ENCODE data around the gene ZSCAN25.
"Not testable (repeated sequence)": the region's sequence is repeated elsewhere in the genome, so short reads cannot be mapped to it uniquely, and the experiment has no call there.

The ZSCAN25 gene

GRCh38 chr7:99617192-99617781 lies 541 bp downstream of the ZSCAN25 start:
- DNase-seq (ENCODE audit: low read depth in 2 of 2), result no peak

- no peak for DNase-seq (ENCODE audit: low read depth in 2 of 2)
These were observed 2.0 kb downstream of the ZSCAN25 start for GRCh38 chr7:99618726-99619125.

GRCh38 chr7:99619571-99620130 lies 2.9 kb downstream of the ZSCAN25 start:
- no peak for DNase-seq (ENCODE audit: low read depth in 2 of 2)

DNA sequence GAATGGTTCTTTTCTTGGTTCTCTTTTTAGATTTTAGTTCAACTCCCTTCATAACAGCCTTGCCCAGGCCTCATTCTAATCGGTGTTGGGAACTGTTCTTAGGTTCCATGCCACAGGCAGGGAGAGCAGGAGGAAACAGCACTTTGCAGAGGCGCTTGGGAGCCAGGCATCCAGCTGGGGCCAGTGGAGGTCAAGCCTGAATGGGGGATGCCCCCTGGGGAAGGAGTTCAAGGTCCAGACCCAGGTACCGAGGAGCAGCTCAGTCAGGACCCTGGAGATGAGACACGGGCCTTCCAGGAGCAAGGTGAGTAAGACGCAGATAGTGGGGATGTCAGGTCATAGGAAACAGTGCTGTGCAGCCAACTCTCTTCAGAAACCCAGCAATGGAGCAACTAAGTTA lies 4.5 kb downstream of the ZSCAN25 start:
- no peak for DNase-seq (ENCODE audit: low read depth in 2 of 2)

- no peak for DNase-seq (ENCODE audit: low read depth in 2 of 2)
These were observed 5.8 kb downstream of the ZSCAN25 start for GRCh38 chr7:99622596-99622995.

DNA sequence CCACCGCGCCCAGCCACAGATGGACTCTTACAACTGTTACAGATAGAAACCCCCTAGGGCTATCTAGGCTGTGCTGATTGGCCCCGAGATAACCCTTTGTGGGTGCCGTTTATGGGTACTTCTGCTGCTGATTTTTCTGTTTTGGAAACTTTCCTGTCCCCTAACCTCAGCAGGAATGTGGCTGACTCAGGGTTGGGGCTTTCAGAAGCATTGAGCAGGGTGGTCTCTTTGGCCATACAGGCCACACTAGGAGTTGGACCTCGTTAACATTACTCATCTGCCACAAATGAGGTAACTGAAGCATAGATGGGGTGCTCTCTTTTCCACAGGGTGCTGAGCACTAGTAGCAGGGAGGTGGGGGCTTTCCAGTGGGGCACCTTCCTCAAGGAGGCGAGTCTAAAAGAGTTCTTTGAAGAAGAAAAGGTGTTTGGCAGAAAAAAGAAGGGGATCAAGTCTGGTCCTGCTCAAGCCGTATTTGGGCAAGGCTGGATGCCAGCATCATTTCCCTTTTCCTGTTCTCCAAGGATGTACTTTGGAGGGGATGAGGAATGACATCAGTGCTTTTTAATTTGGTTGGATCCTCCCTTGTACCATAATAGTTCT lies 6.4 kb downstream of the ZSCAN25 start:
- DNase-seq (ENCODE audit: low read depth in 2 of 2), result no peak

GRCh38 chr7:99623702-99624447 lies 7.1 kb downstream of the ZSCAN25 start:
- no peak for DNase-seq (ENCODE audit: low read depth in 2 of 2)

GRCh38 chr7:99624484-99624883 lies 7.7 kb downstream of the ZSCAN25 start:
- DNase-seq (ENCODE audit: low read depth in 2 of 2), result peak; percentile 38 to 41

DNA sequence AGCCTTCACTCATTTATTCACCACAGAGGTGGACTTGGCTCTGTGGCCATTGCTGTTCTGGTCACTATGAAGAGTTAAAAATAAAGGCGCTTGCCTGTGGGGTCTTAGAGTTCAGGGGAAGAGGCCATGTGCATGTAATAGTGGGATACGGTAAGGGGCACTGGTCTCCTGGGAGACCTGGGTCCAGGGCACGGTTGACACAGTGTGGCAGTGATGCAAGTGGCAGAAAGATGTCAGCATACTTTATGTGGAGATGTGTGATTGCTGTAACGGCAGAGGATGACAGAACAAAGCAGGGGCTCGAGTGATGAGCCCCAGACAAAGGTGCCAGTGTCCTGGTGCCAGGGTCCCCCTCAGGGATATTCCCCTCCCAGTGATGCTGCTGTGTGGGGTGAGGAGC lies 8.6 kb downstream of the ZSCAN25 start:
- no peak for DNase-seq (ENCODE audit: low read depth in 2 of 2)

DNA sequence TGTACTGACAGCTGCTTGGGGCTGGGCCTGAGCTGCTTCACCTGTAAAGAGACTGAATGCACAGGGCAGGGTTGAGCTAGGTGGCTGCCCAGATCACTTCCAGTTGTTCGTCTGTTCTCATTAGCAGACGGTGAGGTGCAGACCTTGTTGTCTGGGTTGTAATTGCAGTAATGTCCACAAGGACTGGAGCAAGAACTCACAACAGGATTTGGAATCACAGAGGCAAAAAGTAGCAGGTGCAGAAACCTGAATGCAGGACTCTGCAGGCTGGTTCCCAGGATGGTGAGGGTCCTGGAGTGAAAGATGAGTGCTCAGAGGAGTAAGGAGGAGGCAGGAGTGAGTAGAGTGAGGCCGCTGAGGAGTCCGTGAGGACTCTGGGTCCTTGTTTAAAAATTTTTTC lies 9.2 kb downstream of the ZSCAN25 start:
- no peak for DNase-seq (ENCODE audit: low read depth in 2 of 2)

DNA sequence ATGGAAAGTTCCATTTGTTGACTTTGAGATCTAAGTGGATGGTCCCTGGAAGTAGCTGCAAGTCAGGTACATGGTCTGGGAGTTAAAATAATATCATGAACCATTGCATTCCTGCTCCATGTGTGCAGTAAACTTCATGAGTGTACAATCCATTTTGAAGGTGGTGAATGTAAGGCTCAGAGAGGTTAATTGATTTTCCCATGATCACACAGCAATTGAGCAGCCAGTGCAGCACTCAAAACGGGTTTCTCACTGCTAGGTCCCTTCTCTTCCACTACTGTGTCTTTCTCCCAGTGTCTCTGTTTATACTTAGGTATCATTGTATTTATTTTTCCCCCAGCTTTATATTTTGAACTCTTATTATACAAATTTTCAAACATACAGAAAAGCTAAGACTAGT lies 9.9 kb downstream of the ZSCAN25 start:
- DNase-seq (ENCODE audit: low read depth in 2 of 2), result no peak

DNA sequence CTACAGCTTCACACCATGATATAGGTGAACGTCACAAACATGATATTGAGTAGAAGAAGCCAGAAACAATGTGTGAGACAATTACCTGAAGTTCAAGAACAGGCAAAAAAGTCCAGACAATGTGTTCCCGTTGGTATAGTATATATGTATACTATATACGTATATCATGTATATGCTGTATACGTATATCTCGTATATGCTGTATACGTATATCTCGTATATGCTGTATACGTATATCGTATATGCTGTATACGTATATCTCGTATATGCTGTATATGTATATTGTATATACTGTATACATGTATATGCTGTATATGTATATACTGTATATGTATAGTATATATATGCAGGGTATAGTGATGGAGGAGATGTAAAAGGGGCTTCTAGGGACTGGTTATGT lies 10.8 kb downstream of the ZSCAN25 start:
- no peak for DNase-seq (ENCODE audit: low read depth in 2 of 2)

DNA sequence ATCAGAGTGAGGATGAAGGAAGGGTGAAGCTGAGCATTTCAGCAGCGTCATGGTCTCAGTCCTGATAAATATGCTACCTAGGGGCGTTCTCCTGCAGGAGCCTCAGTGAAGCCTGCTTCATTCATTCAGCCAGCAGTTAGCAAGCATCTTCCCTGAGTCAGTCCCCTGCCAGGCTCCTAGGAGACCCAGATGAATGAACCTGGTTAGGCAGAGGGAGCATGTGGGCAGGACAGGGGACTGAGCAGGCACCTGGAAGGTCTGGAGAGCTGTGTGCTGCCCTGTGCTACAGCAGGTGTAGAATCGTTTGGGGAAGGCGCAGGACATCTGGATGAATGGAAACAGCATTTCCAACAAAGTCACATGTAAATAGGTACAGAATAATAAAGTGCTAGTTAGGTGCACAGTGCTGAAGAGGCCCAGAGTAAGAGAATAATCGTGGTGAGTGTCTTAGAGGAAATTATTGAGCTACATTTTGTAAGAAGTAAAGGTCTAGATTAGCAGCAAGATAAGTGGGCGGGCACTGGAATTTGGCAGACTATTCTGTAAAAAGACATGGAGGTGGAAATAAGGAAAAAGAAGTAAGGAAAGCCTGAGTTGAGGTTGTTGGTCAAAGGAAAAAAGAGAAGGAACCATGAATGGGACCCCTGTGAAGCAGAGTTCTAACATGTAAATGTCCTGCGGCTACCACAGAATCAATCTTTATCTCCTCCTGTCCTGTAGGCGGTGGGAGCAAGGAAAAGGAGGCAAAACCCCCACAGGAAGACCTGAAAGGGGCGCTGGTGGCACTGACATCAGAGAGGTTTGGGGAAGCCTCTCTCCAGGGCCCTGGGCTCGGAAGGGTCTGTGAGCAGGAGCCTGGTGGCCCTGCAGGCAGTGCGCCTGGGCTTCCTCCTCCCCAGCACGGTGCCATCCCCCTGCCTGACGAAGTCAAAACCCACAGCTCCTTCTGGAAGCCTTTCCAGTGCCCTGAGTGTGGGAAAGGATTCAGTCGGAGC lies 12.0 kb downstream of the ZSCAN25 start:
- DNase-seq (ENCODE audit: low read depth in 2 of 2), result no peak

- DNase-seq (ENCODE audit: low read depth in 2 of 2), result no peak
These were observed 12.9 kb downstream of the ZSCAN25 start for GRCh38 chr7:99629643-99630042.

- DNase-seq (ENCODE audit: low read depth in 2 of 2), result no peak
These were observed 14.8 kb downstream of the ZSCAN25 start for GRCh38 chr7:99631295-99632109.

GRCh38 chr7:99637414-99637813 lies 20.7 kb downstream of the ZSCAN25 start:
- DNase-seq (ENCODE audit: low read depth in 2 of 2), result not testable (repeated sequence)

GRCh38 chr7:99638731-99639130 lies 22.0 kb downstream of the ZSCAN25 start:
- DNase-seq (ENCODE audit: low read depth in 2 of 2), result no peak

DNA sequence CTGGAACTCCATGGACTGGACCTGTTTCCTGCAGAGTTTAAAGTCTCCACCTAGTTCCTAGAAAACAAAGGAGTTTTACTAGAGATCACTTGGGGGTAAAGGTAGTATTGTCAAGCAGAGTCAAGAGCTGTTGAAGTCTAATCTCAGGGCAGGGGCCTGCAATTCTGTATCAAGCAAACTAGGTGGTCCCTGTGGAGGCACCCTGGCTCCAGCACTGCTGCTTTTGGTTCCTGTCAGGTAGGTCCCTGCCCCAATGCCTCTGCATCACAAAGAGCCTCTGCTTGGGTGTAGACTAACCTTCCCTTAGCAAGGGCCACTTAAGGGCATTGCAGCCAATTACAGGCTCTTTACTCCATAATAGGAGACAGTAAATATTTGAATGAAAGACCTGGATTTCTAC lies 22.5 kb downstream of the ZSCAN25 start:
- DNase-seq (ENCODE audit: low read depth in 2 of 2), result no peak

DNA sequence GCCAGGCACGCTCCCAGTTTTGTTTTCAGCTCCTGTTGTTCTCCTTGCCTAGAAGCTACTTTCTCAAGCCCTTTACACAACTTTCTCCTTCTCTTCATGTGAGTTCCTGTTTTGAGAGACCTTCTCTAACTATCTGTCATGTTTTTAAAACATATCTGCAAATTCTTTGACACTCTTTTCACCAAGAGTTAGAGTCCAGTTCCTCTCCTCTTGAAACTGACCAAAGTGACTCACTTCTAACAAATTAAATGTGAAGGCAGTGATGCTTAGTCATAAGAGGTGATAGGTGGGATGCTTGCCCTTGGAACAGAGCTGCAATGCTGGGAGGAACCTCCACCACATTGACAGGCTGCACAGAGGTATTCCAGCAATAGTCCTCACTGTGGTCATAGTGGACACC lies 25.3 kb downstream of the ZSCAN25 start:
- DNase-seq (ENCODE audit: low read depth in 2 of 2), result no peak

DNA sequence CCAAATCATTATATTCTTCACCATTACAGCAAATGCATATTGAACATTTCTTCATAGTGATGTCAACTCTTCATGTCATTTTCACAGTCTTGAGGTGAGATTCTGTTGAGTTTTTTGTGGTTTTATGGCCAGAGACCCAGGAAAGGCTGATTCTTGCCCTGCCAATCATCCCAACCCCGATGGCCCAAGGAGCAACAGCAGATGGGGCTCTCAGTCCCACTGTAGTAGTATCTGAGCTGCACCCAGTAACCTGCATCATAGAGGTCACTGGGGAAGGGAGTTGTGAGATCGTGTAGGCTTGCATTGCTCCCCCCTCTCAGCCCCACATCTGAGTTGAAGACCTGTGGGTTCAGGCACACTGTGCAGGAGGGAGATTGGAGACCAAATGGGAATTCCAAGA lies 26.7 kb downstream of the ZSCAN25 start:
- no peak for DNase-seq (ENCODE audit: low read depth in 2 of 2)

DNA sequence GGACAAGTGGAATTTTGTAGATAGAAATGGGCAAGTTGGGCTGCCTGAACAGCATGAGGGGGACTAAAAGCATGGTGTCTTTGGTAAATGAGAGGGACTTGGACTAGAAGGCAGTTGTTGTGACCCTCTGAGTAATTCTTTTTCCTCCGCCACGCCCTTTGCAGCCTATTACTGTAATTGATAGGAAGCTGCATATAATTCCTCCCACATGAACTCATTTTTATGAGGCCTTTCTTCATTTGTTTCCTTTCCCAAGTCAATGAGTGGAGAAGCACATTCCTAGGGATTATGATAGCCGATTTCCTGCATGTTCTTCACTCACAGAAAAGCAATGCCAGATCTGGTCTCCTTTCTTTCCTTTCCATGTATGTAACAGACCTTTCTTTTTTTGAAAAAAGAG lies 27.7 kb downstream of the ZSCAN25 start:
- DNase-seq (ENCODE audit: low read depth in 2 of 2), result no peak

Measured in stimulated activated CD4-positive, alpha-beta T cell treated with anti-CD3 and anti-CD28 coated beads, Interleukin-1b, Interleukin-23, amount 100 ng/mL, for 4 hours (primary cell).